Testis (tissue), 2 donors: ENCODE measurements around the gene SUFU.

Experiments used
- CTCF ChIP-seq, 3 experiments: fragments of 450-650 bp in 2 of 3; fragments of 200-600 bp in 1 of 3; sonication (generic) in 1 of 3; IDR thresholded peaks; one replicate each; pipeline ENCODE4 v1.5.1; 2016 to 2019; ENCODE audit warnings: antibody characterized with exemption in 3 of 3, mild to moderate bottlenecking in 2 of 3, moderate library complexity in 1 of 3
- POLR2A ChIP-seq: fragments of 450-650 bp; IDR thresholded peaks from one replicate; pipeline ENCODE4 v1.6.1; 2017; ENCODE audit warnings: antibody characterized with exemption, mild to moderate bottlenecking, moderate library complexity

GRCh38 chr10:102642736-102643335, 139.1 kb downstream of the SUFU start:
- TF ChIP-seq CTCF (IDR thresholded peaks at IDR 0.05), result no peak
- TF ChIP-seq POLR2A, result no peak
